NK-92 (cell line): ENCODE data around the gene FGFR3.
"Not testable (repeated sequence)": the region's sequence is repeated elsewhere in the genome, so short reads cannot be mapped to it uniquely, and the experiment has no call there.

Experiments
- DNase-seq: peaks from one replicate; lab custom pipeline; 2025; ENCODE audit not compliant: unreplicated experiment; lab: John Stamatoyannopoulos, UW

FGFR3 gene

GRCh38 chr4:1815096-1815996 lies 22.3 kb downstream of the FGFR3 start:
- DNase-seq, result no peak

- DNase-seq, result no peak
Measured at GRCh38 chr4:1815997-1816860, 23.1 kb downstream of the FGFR3 start.

- DNase-seq, result no peak
Measured at GRCh38 chr4:1819284-1819683, 26.2 kb downstream of the FGFR3 start.

GRCh38 chr4:1819816-1820215 lies 26.7 kb downstream of the FGFR3 start:
- DNase-seq, result no peak

- DNase-seq, result no peak
Measured at GRCh38 chr4:1821679-1822567, 28.8 kb downstream of the FGFR3 start.

- DNase-seq, result no peak
Measured at GRCh38 chr4:1822568-1823544, 29.8 kb downstream of the FGFR3 start.

GRCh38 chr4:1823545-1823932 lies 30.4 kb downstream of the FGFR3 start:
- no peak for DNase-seq

- no peak for DNase-seq
Measured at GRCh38 chr4:1824746-1825145, 31.7 kb downstream of the FGFR3 start.

GRCh38 chr4:1825326-1825725 lies 32.2 kb downstream of the FGFR3 start:
- DNase-seq, result no peak

GRCh38 chr4:1826531-1827350 lies 33.6 kb downstream of the FGFR3 start:
- DNase-seq, result no peak

GRCh38 chr4:1830234-1830633 lies 37.1 kb downstream of the FGFR3 start:
- DNase-seq, result no peak

GRCh38 chr4:1830642-1831228 lies 37.6 kb downstream of the FGFR3 start:
- no peak for DNase-seq

GRCh38 chr4:1831331-1831730 lies 38.2 kb downstream of the FGFR3 start:
- DNase-seq, result no peak

GRCh38 chr4:1832690-1833089 lies 39.6 kb downstream of the FGFR3 start:
- no peak for DNase-seq

GRCh38 chr4:1833307-1834046 lies 40.4 kb downstream of the FGFR3 start:
- no peak for DNase-seq

- DNase-seq, result no peak
Measured at GRCh38 chr4:1834047-1834775, 41.1 kb downstream of the FGFR3 start.

- DNase-seq, result not testable (repeated sequence)
Measured at GRCh38 chr4:1835836-1836235, 42.7 kb downstream of the FGFR3 start.
